Measurements from ENCODE around the gene RASSF1.
A peak's percentile ranks its signal among the peaks of the same experiment; 100 is the strongest.

Gene RASSF1

GRCh38 chr3:50388016-50388719 lies 47.5 kb upstream of the RASSF1 start:
- Histone ChIP-seq H3K27me3 (ENCODE audit: control insufficient read depth, low read length) (peaks cover 9% of the 10 kb centered on the region), H3K4me3 (ENCODE audit: low read length) (no peak overlapping the region), H3K4me1 (ENCODE audit: control insufficient read depth, low read length) (no peaks in the 10 kb centered on the region), H3K4me2 (ENCODE audit: low read length) (no peak overlapping the region), H3K9me3 (ENCODE audit: control insufficient read depth, insufficient read depth, low read length) (no peaks in the 10 kb centered on the region), H3K9me2 (replicated peaks; ENCODE audit: control insufficient read depth, low read length) (no peaks in the 10 kb centered on the region), H3F3A (ENCODE audit: control insufficient read depth, insufficient read depth) (no peaks in the 10 kb centered on the region), H3K27ac (ENCODE audit: low read depth, low read length) (no peak overlapping the region), H3K36me3 (ENCODE audit: control insufficient read depth, low read length) (no peaks in the 10 kb centered on the region), H3K79me2 (ENCODE audit: control insufficient read depth, low read length) (no peaks in the 10 kb centered on the region), H4K20me1 (ENCODE audit: control insufficient read depth, insufficient read depth, low read depth, low read length) (no peaks in the 10 kb centered on the region)
- TF ChIP-seq EZH2phosphoT487 (IDR thresholded peaks at IDR 0.05; ENCODE audit: borderline replicate concordance, low read length) (no peak), CTCF (IDR thresholded peaks at IDR 0.05; ENCODE audit: low read depth, low read length, poor library complexity, severe bottlenecking) (peak; percentile 44)

- H3K9me2 ChIP-seq (replicated peaks; ENCODE audit: control insufficient read depth, low read length) = no peaks in the 10 kb centered on the region
- H3K4me2 ChIP-seq (ENCODE audit: low read length) = no peak overlapping the region
- H3K4me3 ChIP-seq (ENCODE audit: low read length) = no peak overlapping the region
- no peaks in the 10 kb centered on the region for H3F3A ChIP-seq (ENCODE audit: control insufficient read depth, insufficient read depth)
- no peak overlapping the region for H3K27ac ChIP-seq (ENCODE audit: low read depth, low read length)
- no peaks in the 10 kb centered on the region for H3K9me3 ChIP-seq (ENCODE audit: control insufficient read depth, insufficient read depth, low read length)
- H3K79me2 ChIP-seq (ENCODE audit: control insufficient read depth, low read length) = no peaks in the 10 kb centered on the region
- H3K4me1 ChIP-seq (ENCODE audit: control insufficient read depth, low read length) = no peaks in the 10 kb centered on the region
- H3K27me3 ChIP-seq (ENCODE audit: control insufficient read depth, low read length) = no peaks in the 10 kb centered on the region
- TF ChIP-seq EZH2phosphoT487 (IDR thresholded peaks at IDR 0.05; ENCODE audit: borderline replicate concordance, low read length) (no peak), CTCF (IDR thresholded peaks at IDR 0.05; ENCODE audit: low read depth, low read length, poor library complexity, severe bottlenecking) (no peak)
- H3K36me3 ChIP-seq (ENCODE audit: control insufficient read depth, low read length) = no peaks in the 10 kb centered on the region
- H4K20me1 ChIP-seq (ENCODE audit: control insufficient read depth, insufficient read depth, low read depth, low read length) = no peaks in the 10 kb centered on the region
These were observed 45.1 kb upstream of the RASSF1 start for GRCh38 chr3:50385754-50386153.

- Histone ChIP-seq H3K9me3 (ENCODE audit: control insufficient read depth, insufficient read depth, low read length) (no peaks in the 10 kb centered on the region), H3K27me3 (ENCODE audit: control insufficient read depth, low read length) (no peaks in the 10 kb centered on the region), H3K4me3 (ENCODE audit: low read length) (no peak overlapping the region), H3K4me2 (ENCODE audit: low read length) (no peak overlapping the region), H3K9me2 (replicated peaks; ENCODE audit: control insufficient read depth, low read length) (no peaks in the 10 kb centered on the region), H3K36me3 (ENCODE audit: control insufficient read depth, low read length) (no peaks in the 10 kb centered on the region), H3K27ac (ENCODE audit: low read depth, low read length) (no peak overlapping the region), H3K4me1 (ENCODE audit: control insufficient read depth, low read length) (no peaks in the 10 kb centered on the region), H3F3A (ENCODE audit: control insufficient read depth, insufficient read depth) (no peaks in the 10 kb centered on the region), H4K20me1 (ENCODE audit: control insufficient read depth, insufficient read depth, low read depth, low read length) (no peaks in the 10 kb centered on the region), H3K79me2 (ENCODE audit: control insufficient read depth, low read length) (no peaks in the 10 kb centered on the region)
- TF ChIP-seq CTCF (IDR thresholded peaks at IDR 0.05; ENCODE audit: low read depth, low read length, poor library complexity, severe bottlenecking) (no peak), EZH2phosphoT487 (IDR thresholded peaks at IDR 0.05; ENCODE audit: borderline replicate concordance, low read length) (no peak)
These were observed 43.1 kb upstream of the RASSF1 start for GRCh38 chr3:50383750-50384149.
